ENCODE measurements around the gene CFAP74. TPM values are rescaled to one million over a fixed set of nuclear protein-coding genes. Genes with fewer than 3 reads are reported as not detected.

The CFAP74 gene
- total RNA-seq, 4 donors from 2014 or later: not detected

- Histone ChIP-seq H3K27me3 (peaks cover 0 to 73% of the 10 kb centered on the region in 2 donors), H3K36me3 (no peaks in the 10 kb centered on the region), H3K27ac (no peak overlapping the region), H3K4me3 (no peak overlapping the region), H3K9me3 (no peaks in the 10 kb centered on the region), H3K4me1 (peaks cover 0 to 6% (median 0%) of the 10 kb centered on the region in 4 donors)
- DNase-seq (ENCODE audit: low spot score in 2 of 2): no peak
- WGBS, 2 donors: 85 to 92% methylated on average over 7 of the region's 7 CpGs
- TF ChIP-seq EP300 (IDR thresholded peaks at IDR 0.05): no peak
- TF ChIP-seq CTCF (IDR thresholded peaks at IDR 0.05): no peak
- no peak for TF ChIP-seq POLR2A (IDR thresholded peaks at IDR 0.05)
Measured at GRCh38 chr1:2000432-2000831, 3.2 kb downstream of the CFAP74 start.

- no peak for DNase-seq (ENCODE audit: low spot score in 2 of 2)
- 39 to 40% methylated on average over 6 of the region's 6 CpGs for WGBS, 2 donors
- TF ChIP-seq EP300 (IDR thresholded peaks at IDR 0.05) (no peak), CTCF (IDR thresholded peaks at IDR 0.05) (no peak), POLR2A (IDR thresholded peaks at IDR 0.05) (no peak)
- Histone ChIP-seq H3K4me3 (no peak overlapping the region), H3K27me3 (peaks cover 0 to 64% of the 10 kb centered on the region in 2 donors), H3K27ac (no peak overlapping the region), H3K9me3 (no peaks in the 10 kb centered on the region), H3K36me3 (no peaks in the 10 kb centered on the region), H3K4me1 (no peaks in the 10 kb centered on the region)
Measured at GRCh38 chr1:1997576-1997975, 6.0 kb downstream of the CFAP74 start.

- H3K9me3 ChIP-seq: no peaks in the 10 kb centered on the region
- H3K27me3 ChIP-seq: peaks cover 0 to 52% of the 10 kb centered on the region in 2 donors
- no peaks in the 10 kb centered on the region for H3K36me3 ChIP-seq
- peaks cover 0 to under 1% (median 0%) of the 10 kb centered on the region in 4 donors for H3K4me1 ChIP-seq
- TF ChIP-seq POLR2A (IDR thresholded peaks at IDR 0.05) (no peak), EP300 (IDR thresholded peaks at IDR 0.05) (no peak), CTCF (IDR thresholded peaks at IDR 0.05) (no peak)
- DNase-seq (ENCODE audit: low spot score in 2 of 2): no peak
- WGBS, 2 donors: 60 to 69% methylated on average over 12 of the region's 12 CpGs
- H3K27ac ChIP-seq: no peak overlapping the region
- no peak overlapping the region for H3K4me3 ChIP-seq
Measured at GRCh38 chr1:1996207-1996651, 7.4 kb downstream of the CFAP74 start.

- TF ChIP-seq EP300 (IDR thresholded peaks at IDR 0.05) (no peak), CTCF (IDR thresholded peaks at IDR 0.05) (no peak), POLR2A (IDR thresholded peaks at IDR 0.05) (no peak)
- Histone ChIP-seq H3K27me3 (peaks cover 0 to 36% of the 10 kb centered on the region in 2 donors), H3K4me3 (no peak overlapping the region), H3K9me3 (no peaks in the 10 kb centered on the region), H3K36me3 (no peaks in the 10 kb centered on the region), H3K27ac (no peak overlapping the region), H3K4me1 (peaks cover 0 to 14% (median 0%) of the 10 kb centered on the region in 4 donors)
- no peak for DNase-seq (ENCODE audit: low spot score in 2 of 2)
- WGBS, 2 donors: 53 to 59% methylated on average over 8 of the region's 8 CpGs
Measured at GRCh38 chr1:1994536-1994935, 9.1 kb downstream of the CFAP74 start.

GRCh38 chr1:1990222-1990621, 13.4 kb downstream of the CFAP74 start:
- TF ChIP-seq CTCF (IDR thresholded peaks at IDR 0.05) (no peak), EP300 (IDR thresholded peaks at IDR 0.05) (no peak), POLR2A (IDR thresholded peaks at IDR 0.05) (no peak)
- peaks cover 0 to 50% of the 10 kb centered on the region in 2 donors for H3K27me3 ChIP-seq
- peak overlapping the region in 2 of 4 donors; percentile 38 to 60 for H3K27ac ChIP-seq
- no peaks in the 10 kb centered on the region for H3K36me3 ChIP-seq
- no peak overlapping the region for H3K4me3 ChIP-seq
- WGBS, 2 donors: 10 to 15% methylated on average over 10 of the region's 10 CpGs
- DNase-seq (ENCODE audit: low spot score in 2 of 2): peak in 1 of 2 donors; percentile 13
- H3K4me1 ChIP-seq: peaks cover 0 to 20% (median 0%) of the 10 kb centered on the region in 4 donors
- no peaks in the 10 kb centered on the region for H3K9me3 ChIP-seq

Data from tibial nerve (tissue), 4 donors.